Mesendoderm (in vitro differentiated cells): ENCODE measurements around the gene RRP8.

Experiments used
- DNase-seq: peaks from one replicate; pipeline ENCODE4 v3.0.0; 2013
- H2AK5ac ChIP-seq: 2 replicates; pipeline ENCODE4 v1.6.1; 2013; ENCODE audit warnings: low read length, inconsistent platforms
- H2BK120ac ChIP-seq: 2 replicates; pipeline ENCODE4 v1.6.1; 2013; ENCODE audit warnings: low read depth, mild to moderate bottlenecking, low read length, moderate library complexity, mixed read lengths
- H2BK15ac ChIP-seq: replicated peaks from 2 replicates; pipeline ENCODE4 v1.6.1; 2013; ENCODE audit warnings: low read depth, mild to moderate bottlenecking, moderate library complexity
- H2BK5ac ChIP-seq: 2 replicates; pipeline ENCODE4 v1.6.1; 2013; ENCODE audit warnings: low read length, inconsistent platforms
- H3K18ac ChIP-seq: 2 replicates; pipeline ENCODE4 v1.6.1; 2013; ENCODE audit warnings: mild to moderate bottlenecking, low read length, mixed read lengths
- H3K23ac ChIP-seq: one replicate; pipeline ENCODE4 v1.6.1; 2013; ENCODE audit warnings: low read length
- H3K27ac ChIP-seq: 2 replicates; pipeline ENCODE4 v1.5.1; 2013; ENCODE audit warnings: low read depth, mild to moderate bottlenecking, inconsistent platforms, low read length, moderate library complexity
- H3K27me3 ChIP-seq: 2 replicates; pipeline ENCODE4 v1.6.1; 2013; ENCODE audit warnings: low read length, control low read depth, mild to moderate bottlenecking, inconsistent platforms; ENCODE audit not compliant: insufficient read depth, poor library complexity
- H3K36me3 ChIP-seq: 2 replicates; pipeline ENCODE4 v1.6.1; 2013; ENCODE audit warnings: low read length, inconsistent platforms; ENCODE audit not compliant: control insufficient read depth, insufficient read depth
- H3K4ac ChIP-seq: one replicate; pipeline ENCODE4 v1.6.1; 2013; ENCODE audit warnings: low read depth, mild to moderate bottlenecking, low read length, moderate library complexity
- H3K4me1 ChIP-seq: 2 replicates; pipeline ENCODE4 v1.6.1; 2013; ENCODE audit warnings: low read depth, low read length, inconsistent platforms; ENCODE audit not compliant: control insufficient read depth
- H3K4me2 ChIP-seq: 2 replicates; pipeline ENCODE4 v1.6.1; 2013; ENCODE audit warnings: low read length
- H3K4me3 ChIP-seq: 2 replicates; pipeline ENCODE4 v1.5.1; 2013; ENCODE audit warnings: mild to moderate bottlenecking, low read length
- H3K56ac ChIP-seq: one replicate; pipeline ENCODE4 v1.6.1; 2013; ENCODE audit warnings: low read length
- H3K79me1 ChIP-seq: 2 replicates; pipeline ENCODE4 v1.6.1; 2013; ENCODE audit warnings: low read length, inconsistent platforms
- H3K79me2 ChIP-seq: 2 replicates; pipeline ENCODE4 v1.6.1; 2013; ENCODE audit warnings: mild to moderate bottlenecking, low read length; ENCODE audit not compliant: control insufficient read depth, insufficient read depth
- H3K9ac ChIP-seq: 2 replicates; pipeline ENCODE4 v1.6.1; 2013; ENCODE audit warnings: low read length, inconsistent platforms
- H4K5ac ChIP-seq: one replicate; pipeline ENCODE4 v1.6.1; 2013; ENCODE audit warnings: low read length
- H4K8ac ChIP-seq: one replicate; pipeline ENCODE4 v1.6.1; 2013; ENCODE audit warnings: low read depth, mild to moderate bottlenecking, control low read depth, low read length, moderate library complexity
- WGBS: extraction: QIAGEN DNeasy Blood & Tissue Kit; methylation state at CpG from one replicate; pipeline ENCODE4 v1.1.7; 2013; ENCODE audit warnings: low lambda C conversion rate, missing lambda C conversion rate; ENCODE audit not compliant: insufficient coverage; ENCODE audit errors: extremely low coverage; 5-methylcytosine and 5-hydroxymethylcytosine counted together

RRP8 gene

DNA sequence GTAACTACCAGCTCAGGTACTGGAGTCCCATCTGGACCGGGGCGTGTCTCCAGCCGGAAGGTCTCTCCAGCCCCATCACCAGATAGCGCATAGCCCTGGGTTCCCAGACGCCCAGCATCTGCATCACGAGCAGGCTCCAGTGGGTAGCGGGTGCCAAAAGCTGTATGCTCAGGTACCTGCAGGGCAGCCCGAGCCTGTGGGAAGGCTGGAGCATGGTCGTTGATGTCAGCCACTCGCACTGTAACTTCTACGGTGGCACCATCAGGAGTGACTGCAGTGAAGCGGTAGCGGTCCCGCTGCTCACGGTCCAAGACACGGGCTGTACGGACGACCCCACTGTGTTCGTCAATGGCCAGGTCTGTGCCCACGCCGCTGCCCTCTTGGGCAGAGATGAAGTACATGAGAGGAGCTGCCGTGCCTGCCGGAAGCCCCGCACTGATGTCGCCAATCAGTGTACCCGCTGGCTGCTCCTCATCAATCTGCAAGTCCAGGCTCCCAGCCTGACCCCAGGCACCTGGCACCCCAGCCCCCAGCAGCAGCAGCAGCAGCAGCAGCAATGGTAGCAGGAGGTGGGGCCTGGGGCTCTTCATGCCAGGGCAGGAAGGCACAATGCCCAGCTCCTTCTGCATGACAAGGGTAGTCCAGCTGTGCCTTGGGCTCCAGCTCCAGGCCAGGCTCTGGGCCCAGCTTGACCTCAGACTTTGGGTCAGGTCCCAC lies 37.7 kb upstream of the RRP8 start:
- H3K27me3 ChIP-seq, result no peaks in the 10 kb centered on the region
- H3K27ac ChIP-seq, result no peak overlapping the region
- H3K4me2 ChIP-seq, result no peak overlapping the region
- H3K9ac ChIP-seq, result no peak overlapping the region
- H3K79me1 ChIP-seq, result no peaks in the 10 kb centered on the region
- no peak overlapping the region for H3K23ac ChIP-seq
- no peak overlapping the region for H2BK120ac ChIP-seq
- H3K18ac ChIP-seq, result no peak overlapping the region
- H2BK5ac ChIP-seq, result no peak overlapping the region
- no CpG with 5 or more reads among the region's 26 CpGs for WGBS
- H2BK15ac ChIP-seq, result no peak overlapping the region
- no peaks in the 10 kb centered on the region for H3K79me2 ChIP-seq
- no peak overlapping the region for H4K8ac ChIP-seq
- no peak overlapping the region for H3K4me3 ChIP-seq
- no peaks in the 10 kb centered on the region for H3K4me1 ChIP-seq
- DNase-seq, result no peak
- no peak overlapping the region for H2AK5ac ChIP-seq
- no peak overlapping the region for H3K4ac ChIP-seq
- no peak overlapping the region for H3K56ac ChIP-seq
- no peak overlapping the region for H4K5ac ChIP-seq
- no peaks in the 10 kb centered on the region for H3K36me3 ChIP-seq

DNA sequence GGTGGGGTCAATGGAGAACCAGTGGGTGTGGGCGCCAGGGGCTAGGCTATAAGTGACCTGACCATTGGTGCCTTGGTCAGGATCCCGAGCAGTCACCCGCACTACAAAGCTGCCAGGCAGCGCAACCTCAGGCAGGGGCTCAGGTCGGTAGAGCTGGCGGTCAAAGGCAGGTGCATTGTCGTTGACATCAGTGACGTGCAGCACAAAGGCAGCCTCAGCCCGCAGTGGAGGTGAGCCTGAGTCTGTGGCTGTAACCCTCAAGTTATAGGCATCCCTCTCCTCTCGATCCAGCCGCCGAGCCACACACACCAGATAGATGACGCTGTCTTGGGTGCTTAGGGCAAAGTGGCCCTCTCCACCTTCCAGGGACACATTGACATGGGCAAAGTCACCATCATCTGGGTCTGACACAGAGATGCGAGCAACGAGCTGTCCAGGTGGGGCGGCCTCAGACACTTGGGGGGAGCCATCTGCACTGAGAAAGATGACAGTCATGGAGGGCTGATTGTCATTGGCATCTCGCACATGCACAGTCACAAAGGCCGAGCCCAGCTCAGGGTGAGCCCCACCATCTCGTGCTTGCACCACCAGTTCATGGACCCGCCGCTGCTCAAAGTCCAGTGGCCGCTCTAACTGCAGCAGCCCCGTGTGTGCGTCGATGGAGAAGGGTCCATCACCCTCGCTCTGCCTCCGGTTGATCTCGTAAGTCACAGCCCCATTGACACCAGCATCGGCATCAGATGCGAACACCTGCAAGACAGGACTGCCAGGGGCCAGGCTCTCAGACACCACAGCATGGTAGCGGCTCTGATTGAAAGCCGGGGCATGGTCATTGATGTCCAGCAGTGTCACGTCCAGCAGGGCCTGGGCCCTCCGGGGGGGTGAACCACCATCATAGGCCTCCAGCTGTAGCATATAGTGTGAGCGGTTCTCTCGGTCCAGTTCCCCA lies 36.9 kb upstream of the RRP8 start:
- Histone ChIP-seq H3K27me3 (no peaks in the 10 kb centered on the region), H3K4me2 (no peak overlapping the region), H3K79me2 (no peaks in the 10 kb centered on the region), H2BK15ac (no peak overlapping the region), H3K4ac (no peak overlapping the region), H4K5ac (no peak overlapping the region), H4K8ac (no peak overlapping the region), H2BK5ac (no peak overlapping the region), H3K9ac (no peak overlapping the region), H2AK5ac (no peak overlapping the region), H3K79me1 (no peaks in the 10 kb centered on the region), H2BK120ac (no peak overlapping the region), H3K56ac (no peak overlapping the region), H3K4me3 (no peak overlapping the region), H3K36me3 (no peaks in the 10 kb centered on the region), H3K18ac (no peak overlapping the region), H3K27ac (no peak overlapping the region), H3K4me1 (no peaks in the 10 kb centered on the region), H3K23ac (no peak overlapping the region)
- no CpG with 5 or more reads among the region's 36 CpGs for WGBS
- no peak for DNase-seq

DNA sequence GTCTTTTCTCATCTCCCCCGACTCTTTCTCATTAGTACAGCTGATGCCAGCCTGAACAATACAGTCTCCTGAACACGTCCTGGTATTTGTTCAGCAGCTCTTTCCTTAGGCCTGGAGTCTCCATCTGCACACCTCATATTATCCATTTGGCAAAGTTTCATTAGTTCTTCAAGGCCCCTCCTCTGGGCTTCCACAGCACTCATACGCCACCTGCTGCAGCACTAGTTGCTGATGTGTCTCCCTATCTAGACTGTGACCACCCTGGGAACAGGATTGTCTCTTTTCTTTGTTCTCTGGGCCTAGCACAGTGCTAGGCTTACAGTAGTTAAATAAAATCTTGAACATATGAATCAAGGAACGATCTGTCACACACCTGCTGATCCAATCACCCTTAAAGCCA lies 35.0 kb upstream of the RRP8 start:
- H3K23ac ChIP-seq, result no peak overlapping the region
- no peak overlapping the region for H2AK5ac ChIP-seq
- no peak overlapping the region for H3K18ac ChIP-seq
- H3K4me3 ChIP-seq, result no peak overlapping the region
- no peak overlapping the region for H3K9ac ChIP-seq
- H2BK5ac ChIP-seq, result no peak overlapping the region
- no peaks in the 10 kb centered on the region for H3K36me3 ChIP-seq
- H2BK15ac ChIP-seq, result no peak overlapping the region
- H4K8ac ChIP-seq, result no peak overlapping the region
- no peak overlapping the region for H2BK120ac ChIP-seq
- H3K4ac ChIP-seq, result no peak overlapping the region
- no peak overlapping the region for H3K27ac ChIP-seq
- DNase-seq, result no peak
- H3K79me2 ChIP-seq, result no peaks in the 10 kb centered on the region
- no peaks in the 10 kb centered on the region for H3K79me1 ChIP-seq
- no peak overlapping the region for H3K4me2 ChIP-seq
- WGBS, result no CpG with 5 or more reads among the region's 4 CpGs
- H3K27me3 ChIP-seq, result no peaks in the 10 kb centered on the region
- H3K56ac ChIP-seq, result no peak overlapping the region
- H3K4me1 ChIP-seq, result no peaks in the 10 kb centered on the region
- no peak overlapping the region for H4K5ac ChIP-seq

DNA sequence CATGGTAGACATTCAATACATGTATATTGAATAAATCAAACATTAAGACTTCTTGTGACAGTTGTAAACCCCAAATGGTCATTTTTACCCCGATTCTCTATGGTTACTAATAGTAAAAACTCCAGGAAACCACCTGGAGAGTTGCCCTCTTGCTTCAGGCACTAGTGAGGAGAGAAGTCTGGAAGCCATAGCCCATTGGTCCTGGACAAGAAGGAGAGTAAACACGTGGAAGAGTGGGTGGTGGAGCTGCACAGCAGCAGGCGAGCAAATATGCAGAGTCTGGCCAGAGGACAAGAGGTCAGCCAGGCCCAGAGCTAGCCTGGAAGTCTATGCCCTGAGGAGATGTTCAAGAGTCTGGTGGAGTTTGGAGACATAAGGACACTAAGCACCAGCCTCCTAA lies 34.5 kb upstream of the RRP8 start:
- no peaks in the 10 kb centered on the region for H3K79me1 ChIP-seq
- H3K4me1 ChIP-seq, result no peaks in the 10 kb centered on the region
- H3K23ac ChIP-seq, result no peak overlapping the region
- no peak overlapping the region for H3K9ac ChIP-seq
- no peaks in the 10 kb centered on the region for H3K27me3 ChIP-seq
- WGBS, result no CpG with 5 or more reads among the region's 3 CpGs
- no peaks in the 10 kb centered on the region for H3K36me3 ChIP-seq
- H3K79me2 ChIP-seq, result no peaks in the 10 kb centered on the region
- H3K4me2 ChIP-seq, result no peak overlapping the region
- H2BK15ac ChIP-seq, result no peak overlapping the region
- H2BK5ac ChIP-seq, result no peak overlapping the region
- H2AK5ac ChIP-seq, result no peak overlapping the region
- no peak overlapping the region for H3K18ac ChIP-seq
- DNase-seq, result no peak
- H3K4ac ChIP-seq, result no peak overlapping the region
- no peak overlapping the region for H3K56ac ChIP-seq
- H2BK120ac ChIP-seq, result no peak overlapping the region
- no peak overlapping the region for H3K4me3 ChIP-seq
- H4K8ac ChIP-seq, result no peak overlapping the region
- H4K5ac ChIP-seq, result no peak overlapping the region
- no peak overlapping the region for H3K27ac ChIP-seq

DNA sequence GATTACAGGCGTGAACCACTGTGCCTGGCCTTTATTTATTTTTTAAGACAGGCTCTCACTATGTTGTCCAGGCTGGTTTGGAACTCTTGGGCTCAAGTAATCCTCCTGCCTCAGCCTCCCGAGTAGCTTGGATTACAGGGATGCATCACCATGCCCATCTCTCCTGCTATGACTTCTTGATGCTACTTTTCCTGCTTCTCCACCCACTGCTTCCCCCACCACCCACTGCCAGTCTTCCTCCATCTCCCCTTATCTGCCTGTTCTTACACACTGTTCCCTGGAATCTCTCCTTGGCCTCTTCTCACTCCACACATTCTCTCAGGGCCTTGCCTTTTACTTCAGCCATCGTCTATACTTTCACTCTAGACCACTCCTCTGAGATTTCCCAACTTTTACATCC lies 33.1 kb upstream of the RRP8 start:
- Histone ChIP-seq H3K36me3 (no peaks in the 10 kb centered on the region), H3K27me3 (no peaks in the 10 kb centered on the region), H3K23ac (no peak overlapping the region), H2BK120ac (no peak overlapping the region), H2AK5ac (no peak overlapping the region), H4K8ac (no peak overlapping the region), H3K9ac (no peak overlapping the region), H3K79me1 (no peaks in the 10 kb centered on the region), H3K27ac (no peak overlapping the region), H3K4me1 (no peaks in the 10 kb centered on the region), H3K79me2 (no peaks in the 10 kb centered on the region), H3K4me3 (no peak overlapping the region), H3K4ac (no peak overlapping the region), H4K5ac (no peak overlapping the region), H2BK15ac (no peak overlapping the region), H3K4me2 (no peak overlapping the region), H3K56ac (no peak overlapping the region), H3K18ac (no peak overlapping the region), H2BK5ac (no peak overlapping the region)
- no peak for DNase-seq
- no CpG with 5 or more reads among the region's 3 CpGs for WGBS
